OCI-LY1 (cell line): ENCODE measurements around the gene SKAP1.

ENCODE experiments used
- H2AFZ ChIP-seq: fragments of 200-600 bp; sonication (generic), shearing (Covaris generic); 2 replicates; pipeline ENCODE4 v1.6.0; 2014; ENCODE audit warnings: antibody characterized with exemption, mild to moderate bottlenecking, low read length
- H3F3A ChIP-seq: fragments of 200-600 bp; sonication (generic), shearing (Covaris generic); 2 replicates; pipeline ENCODE4 v1.6.0; 2014; ENCODE audit warnings: mild to moderate bottlenecking, antibody characterized with exemption, low read length, moderate library complexity; ENCODE audit not compliant: insufficient read depth
- H3K27ac ChIP-seq: fragments of 200-600 bp; sonication (generic); 2 replicates; pipeline ENCODE4 v1.5.1; 2014; ENCODE audit warnings: low read length, mixed run types, mild to moderate bottlenecking, low read depth; ENCODE audit not compliant: poor library complexity, severe bottlenecking
- H3K27me3 ChIP-seq: fragments of 200-600 bp; sonication (generic); 2 replicates; pipeline ENCODE4 v1.6.0; 2014; ENCODE audit warnings: antibody characterized with exemption, mild to moderate bottlenecking, low read length, moderate library complexity; ENCODE audit not compliant: insufficient read depth
- H3K36me3 ChIP-seq: fragments of 200-600 bp; sonication (generic); 2 replicates; pipeline ENCODE4 v1.6.1; 2014; ENCODE audit warnings: mild to moderate bottlenecking, antibody characterized with exemption, low read length, moderate library complexity, mixed read lengths; ENCODE audit not compliant: insufficient read depth
- H3K4me1 ChIP-seq: fragments of 200-600 bp; sonication (generic); 2 replicates; pipeline ENCODE4 v1.5.1; 2014; ENCODE audit warnings: mild to moderate bottlenecking, low read length, moderate library complexity; ENCODE audit not compliant: insufficient read depth, severe bottlenecking
- H3K4me2 ChIP-seq: fragments of 200-600 bp; sonication (generic), shearing (Covaris generic); 2 replicates; pipeline ENCODE4 v1.6.1; 2014; ENCODE audit warnings: low read length
- H3K4me3 ChIP-seq: fragments of 200-600 bp; sonication (generic); 2 replicates; pipeline ENCODE4 v1.5.1; 2014; ENCODE audit warnings: low read length, low read depth, mild to moderate bottlenecking, mixed read lengths; ENCODE audit not compliant: poor library complexity, severe bottlenecking
- H3K79me2 ChIP-seq: fragments of 200-600 bp; shearing (Covaris generic); 2 replicates; pipeline ENCODE4 v1.6.1; 2016; ENCODE audit warnings: mixed run types, low read length, mixed read lengths; ENCODE audit not compliant: insufficient read depth
- H3K9ac ChIP-seq: fragments of 200-600 bp; sonication (generic), shearing (Covaris generic); 2 replicates; pipeline ENCODE4 v1.6.1; 2014; ENCODE audit warnings: mild to moderate bottlenecking, low read length, mixed read lengths
- H3K9me2 ChIP-seq: fragments of 200-600 bp; sonication (generic), shearing (Covaris generic); 2 replicates; pipeline ENCODE4 v1.6.1; 2014; ENCODE audit warnings: low read depth, mild to moderate bottlenecking, low read length, mixed read lengths
- H3K9me3 ChIP-seq: fragments of 200-600 bp; shearing (Covaris generic); 2 replicates; pipeline ENCODE4 v1.6.1; 2014; ENCODE audit warnings: low read length, mixed read lengths
- H4K20me1 ChIP-seq: fragments of 200-600 bp; sonication (generic), shearing (Covaris generic); 2 replicates; pipeline ENCODE4 v1.6.0; 2016; ENCODE audit warnings: mild to moderate bottlenecking, low read length; ENCODE audit not compliant: insufficient read depth
- EZH2 ChIP-seq: fragments of 200-600 bp; sonication (generic), shearing (Covaris generic); IDR thresholded peaks from 2 replicates; pipeline ENCODE4 v1.8.0; 2017; ENCODE audit warnings: borderline replicate concordance, mixed run types, mild to moderate bottlenecking, antibody characterized with exemption, low read length, moderate library complexity, mixed read lengths
- TF ChIP-seq, protein P1 (sequence below): fragments of 200-600 bp; sonication (generic), shearing (Covaris generic); IDR thresholded peaks from 2 replicates; pipeline ENCODE4 v1.5.1; 2017; ENCODE audit warnings: mild to moderate bottlenecking, antibody characterized with exemption, low read length, moderate library complexity, mixed read lengths

SKAP1 gene

DNA sequence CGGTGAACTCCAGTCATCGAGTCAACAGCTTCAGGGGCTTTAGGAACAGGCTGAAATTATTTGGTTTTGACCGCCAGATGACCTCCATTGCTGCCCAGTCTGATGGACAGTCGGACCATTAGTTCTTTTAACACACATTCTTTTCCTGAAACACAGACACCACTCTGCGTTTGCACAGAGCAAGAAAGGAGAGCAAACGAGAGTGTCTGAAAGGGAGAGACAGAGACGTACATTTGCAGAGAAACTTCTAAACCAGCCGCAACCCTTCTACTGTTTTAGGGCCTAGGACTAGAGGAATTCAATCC is 166.3 kb downstream of the SKAP1 start:
- no peaks in the 10 kb centered on the region for H3K4me1 ChIP-seq
- no peaks in the 10 kb centered on the region for H3K9me2 ChIP-seq
- no peak overlapping the region for H2AFZ ChIP-seq
- H4K20me1 ChIP-seq, result no peaks in the 10 kb centered on the region
- H3K9ac ChIP-seq, result no peak overlapping the region
- no peaks in the 10 kb centered on the region for H3K27me3 ChIP-seq
- 0 out of 2 replicates have a peak, but pooled peaks cover 3% of the 10 kb centered on the region for H3F3A ChIP-seq
- no peak overlapping the region for H3K4me2 ChIP-seq
- H3K27ac ChIP-seq, result no peak overlapping the region
- H3K9me3 ChIP-seq, result no peaks in the 10 kb centered on the region
- H3K79me2 ChIP-seq, result no peaks in the 10 kb centered on the region
- H3K36me3 ChIP-seq, result no peaks in the 10 kb centered on the region
- TF ChIP-seq, protein P1, sequence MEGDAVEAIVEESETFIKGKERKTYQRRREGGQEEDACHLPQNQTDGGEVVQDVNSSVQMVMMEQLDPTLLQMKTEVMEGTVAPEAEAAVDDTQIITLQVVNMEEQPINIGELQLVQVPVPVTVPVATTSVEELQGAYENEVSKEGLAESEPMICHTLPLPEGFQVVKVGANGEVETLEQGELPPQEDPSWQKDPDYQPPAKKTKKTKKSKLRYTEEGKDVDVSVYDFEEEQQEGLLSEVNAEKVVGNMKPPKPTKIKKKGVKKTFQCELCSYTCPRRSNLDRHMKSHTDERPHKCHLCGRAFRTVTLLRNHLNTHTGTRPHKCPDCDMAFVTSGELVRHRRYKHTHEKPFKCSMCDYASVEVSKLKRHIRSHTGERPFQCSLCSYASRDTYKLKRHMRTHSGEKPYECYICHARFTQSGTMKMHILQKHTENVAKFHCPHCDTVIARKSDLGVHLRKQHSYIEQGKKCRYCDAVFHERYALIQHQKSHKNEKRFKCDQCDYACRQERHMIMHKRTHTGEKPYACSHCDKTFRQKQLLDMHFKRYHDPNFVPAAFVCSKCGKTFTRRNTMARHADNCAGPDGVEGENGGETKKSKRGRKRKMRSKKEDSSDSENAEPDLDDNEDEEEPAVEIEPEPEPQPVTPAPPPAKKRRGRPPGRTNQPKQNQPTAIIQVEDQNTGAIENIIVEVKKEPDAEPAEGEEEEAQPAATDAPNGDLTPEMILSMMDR, result no peak
- TF ChIP-seq EZH2, result no peak
- no peak overlapping the region for H3K4me3 ChIP-seq

DNA sequence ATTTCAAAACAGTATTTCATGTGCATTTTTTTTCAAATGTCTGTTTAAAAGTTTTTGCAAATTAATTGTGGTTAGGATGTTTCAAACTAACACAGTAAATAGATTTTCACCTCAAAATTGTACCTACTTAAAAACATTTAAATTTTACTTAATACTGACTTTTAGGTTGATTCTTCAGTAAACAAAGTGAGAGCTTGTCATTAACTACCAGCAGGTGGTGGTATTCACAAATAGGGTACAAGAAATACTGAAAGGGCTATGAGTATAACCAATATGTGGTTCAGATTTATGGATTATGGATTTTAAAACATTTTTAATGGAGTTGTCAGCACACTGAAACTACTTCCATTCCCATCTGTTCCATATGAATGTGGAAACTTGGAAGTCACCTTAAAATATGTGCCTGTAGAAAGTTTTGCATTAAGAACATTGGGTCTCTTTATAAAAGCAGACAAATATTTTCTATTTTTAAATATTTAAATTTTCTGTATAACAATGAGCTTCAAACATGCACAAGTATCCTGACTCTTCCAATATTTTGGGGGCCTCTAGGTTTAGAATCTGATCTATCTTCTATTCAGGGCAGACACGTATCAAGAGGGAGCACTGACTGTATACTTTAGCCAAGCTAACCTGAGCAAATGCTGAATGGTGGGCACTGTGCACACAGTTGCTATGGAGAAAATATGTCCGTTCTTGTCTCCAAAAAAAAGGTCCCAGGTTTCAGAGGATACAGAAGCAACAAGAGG is 166.9 kb downstream of the SKAP1 start:
- Histone ChIP-seq H3K27ac (no peak overlapping the region), H3K9me3 (no peaks in the 10 kb centered on the region), H3K36me3 (no peaks in the 10 kb centered on the region), H3K4me2 (no peak overlapping the region), H3K9ac (no peak overlapping the region), H3F3A (0 out of 2 replicates have a peak, but pooled peaks cover 3% of the 10 kb centered on the region), H3K27me3 (no peaks in the 10 kb centered on the region), H3K4me3 (no peak overlapping the region), H4K20me1 (no peaks in the 10 kb centered on the region), H3K9me2 (no peaks in the 10 kb centered on the region), H3K4me1 (no peaks in the 10 kb centered on the region), H3K79me2 (no peaks in the 10 kb centered on the region), H2AFZ (no peak overlapping the region)
- TF ChIP-seq, protein P1, result peak; percentile 49
- no peak for TF ChIP-seq EZH2

DNA sequence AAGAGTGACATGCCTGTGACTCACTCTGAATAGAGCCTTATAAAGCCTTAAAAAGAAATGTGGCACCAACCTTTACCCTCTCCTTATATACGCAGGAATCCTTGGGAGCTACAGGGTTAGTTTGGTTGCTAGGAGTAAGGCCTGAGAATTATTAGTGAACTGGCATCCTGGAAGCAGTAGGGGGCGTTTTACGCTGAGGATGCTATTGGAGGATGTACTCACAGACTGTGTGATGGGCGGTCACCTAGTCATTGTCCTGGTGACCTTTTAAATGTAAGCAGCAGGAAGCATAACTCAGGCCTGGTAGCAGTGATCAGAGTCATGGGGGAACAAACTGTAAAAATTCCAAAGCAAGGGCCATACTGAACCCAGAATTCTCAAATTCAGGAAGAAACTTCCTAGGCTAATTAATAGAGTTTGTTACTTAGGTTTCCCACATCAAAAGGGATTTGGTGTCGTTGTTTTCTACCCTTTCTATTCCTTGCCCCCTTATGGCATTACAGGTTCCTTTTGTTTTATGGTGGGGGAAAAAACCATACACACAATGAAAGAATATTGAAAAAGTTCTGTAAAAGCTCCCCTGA is 168.6 kb downstream of the SKAP1 start:
- H3K4me3 ChIP-seq, result no peak overlapping the region
- H3K36me3 ChIP-seq, result no peaks in the 10 kb centered on the region
- H3K9me2 ChIP-seq, result no peaks in the 10 kb centered on the region
- 0 out of 2 replicates have a peak, but pooled peaks cover 3% of the 10 kb centered on the region for H3F3A ChIP-seq
- H2AFZ ChIP-seq, result no peak overlapping the region
- no peaks in the 10 kb centered on the region for H3K9me3 ChIP-seq
- no peak for TF ChIP-seq EZH2
- TF ChIP-seq, protein P1, result peak; percentile 70
- H3K27ac ChIP-seq, result no peak overlapping the region
- no peaks in the 10 kb centered on the region for H3K79me2 ChIP-seq
- H3K9ac ChIP-seq, result no peak overlapping the region
- no peaks in the 10 kb centered on the region for H4K20me1 ChIP-seq
- H3K4me2 ChIP-seq, result no peak overlapping the region
- no peaks in the 10 kb centered on the region for H3K4me1 ChIP-seq
- 0 out of 2 replicates have a peak, but pooled peaks cover 2% of the 10 kb centered on the region for H3K27me3 ChIP-seq
